Common myeloid progenitor, CD34-positive (primary cell): ENCODE measurements around the gene ADCY5.

Experiments used
- CTCF ChIA-PET: fragments of 350-600 bp; sonication (Branson Sonifier 250); formaldehyde crosslinking; loops from one replicate; lab custom pipeline; 2021; ENCODE audit warnings: antibody characterized with exemption; lab: Charles Lee
- POLR2A ChIA-PET: fragments of 350-600 bp; sonication (Branson Sonifier 250); formaldehyde crosslinking; loops from one replicate; lab custom pipeline; 2021; ENCODE audit warnings: antibody characterized with exemption; lab: Charles Lee
- DNase-seq, 3 donors: peaks; one replicate each; pipeline versions ENCODE4 v3.0.0 to v3.0.0-alpha.2; 2013
- H3K27ac ChIP-seq, 2 experiments: 1 replicate in 1 of 2; 2 replicates in 1 of 2; pipeline ENCODE4 v1.7.0; 2013; ENCODE audit warnings: inconsistent platforms in 2 of 2, low read length in 2 of 2, mild to moderate bottlenecking in 2 of 2, low read depth in 1 of 2, moderate library complexity in 1 of 2; ENCODE audit not compliant: severe bottlenecking in 2 of 2, insufficient read depth in 1 of 2, poor library complexity in 1 of 2
- H3K27me3 ChIP-seq, 5 experiments: replicated peaks in 2 of 5; 1 replicate in 3 of 5; 2 replicates in 2 of 5; pipeline versions ENCODE4 v1.6.1 to v1.7.0; 2013; ENCODE audit warnings: low read length in 4 of 5, mild to moderate bottlenecking in 2 of 5, moderate library complexity in 2 of 5, inconsistent platforms in 1 of 5; ENCODE audit not compliant: insufficient read depth in 5 of 5, control insufficient read depth in 4 of 5
- H3K36me3 ChIP-seq, 4 experiments: 1 replicate in 2 of 4; 2 replicates in 2 of 4; pipeline versions ENCODE4 v1.6.1 to v1.7.0; 2013; ENCODE audit warnings: low read length in 3 of 4, control low read depth in 1 of 4, mild to moderate bottlenecking in 1 of 4; ENCODE audit not compliant: control insufficient read depth in 4 of 4, insufficient read depth in 4 of 4
- H3K4me1 ChIP-seq, 4 experiments: 1 replicate in 3 of 4; 2 replicates in 1 of 4; pipeline versions ENCODE4 v1.6.1 to v1.7.1; 2013; ENCODE audit warnings: low read length in 3 of 4, mild to moderate bottlenecking in 3 of 4, control low read depth in 1 of 4, inconsistent platforms in 1 of 4, moderate library complexity in 1 of 4; ENCODE audit not compliant: control insufficient read depth in 4 of 4, insufficient read depth in 4 of 4; ENCODE audit errors: control extremely low read depth in 1 of 4
- H3K4me3 ChIP-seq, 7 experiments: 1 replicate in 4 of 7; 2 replicates in 3 of 7; pipeline versions ENCODE4 v1.5.1 to v1.7.0; 2013; ENCODE audit warnings: mild to moderate bottlenecking in 7 of 7, low read length in 6 of 7, moderate library complexity in 6 of 7, inconsistent platforms in 2 of 7, low read depth in 2 of 7, control low read depth in 1 of 7; ENCODE audit not compliant: insufficient read depth in 4 of 7, control insufficient read depth in 1 of 7; ENCODE audit errors: extremely low read depth in 1 of 7
- H3K9me3 ChIP-seq, 5 experiments: 1 replicate in 4 of 5; 2 replicates in 1 of 5; pipeline versions ENCODE4 v1.6.1 to v1.7.1; 2013; ENCODE audit warnings: low read length in 4 of 5, mild to moderate bottlenecking in 2 of 5, inconsistent platforms in 1 of 5, low read depth in 1 of 5, moderate library complexity in 1 of 5; ENCODE audit not compliant: control insufficient read depth in 4 of 5, insufficient read depth in 2 of 5; ENCODE audit errors: control extremely low read depth in 1 of 5
- WGBS: methylation state at CpG from one replicate; pipeline ENCODE4 v1.1.5; 2013; ENCODE audit not compliant: insufficient coverage; 5-methylcytosine and 5-hydroxymethylcytosine counted together

ADCY5 gene

GRCh38 chr3:123261666-123262065 lies 187.2 kb downstream of the ADCY5 start:
- ChIA-PET POLR2A (interaction anchor here (0.6 kb wide), 1 partner anchor 829 kb away, joined by 5 read pairs; no protein-coding TSS in a partner anchor), CTCF (no interaction called here)

GRCh38 chr3:123258811-123259420 lies 190.0 kb downstream of the ADCY5 start:
- ChIA-PET CTCF (interaction anchor here (0.7 kb wide), 1 partner anchor 229 kb away, joined by 3 read pairs; no protein-coding TSS in a partner anchor), POLR2A (no interaction called here)
- Histone ChIP-seq H3K36me3 (peaks cover 0 to 3% (median under 1%) of the 10 kb centered on the region in 4 experiments), H3K27me3 (no peaks in the 10 kb centered on the region), H3K4me1 (no peaks in the 10 kb centered on the region), H3K9me3 (no peaks in the 10 kb centered on the region), H3K27ac (no peak overlapping the region), H3K4me3 (no peak overlapping the region)
- DNase-seq, result peak; percentile 71 to 83 (median 82)
- WGBS, result 100% methylated on average over 1 of the region's 3 CpGs

More at GRCh38 chr3:123261666-123262065, 187.2 kb downstream of the ADCY5 start:
- DNase-seq, result no peak
- Histone ChIP-seq H3K27me3 (no peaks in the 10 kb centered on the region), H3K9me3 (peaks cover 0 to 7% (median 0%) of the 10 kb centered on the region in 5 experiments), H3K4me1 (no peaks in the 10 kb centered on the region), H3K36me3 (peaks cover 0 to 16% (median 5%) of the 10 kb centered on the region in 4 experiments), H3K27ac (no peak overlapping the region), H3K4me3 (no peak overlapping the region)
- no CpG with 5 or more reads among the region's 3 CpGs for WGBS

- H3K4me1 ChIP-seq, result no peaks in the 10 kb centered on the region
- ChIA-PET POLR2A (no interaction called here), CTCF (no interaction called here)
- H3K27me3 ChIP-seq, result no peaks in the 10 kb centered on the region
- no peak for DNase-seq
- H3K4me3 ChIP-seq, result no peak overlapping the region
- no peak overlapping the region for H3K27ac ChIP-seq
- peaks cover 0 to 2% (median 0%) of the 10 kb centered on the region in 4 experiments for H3K36me3 ChIP-seq
- no peaks in the 10 kb centered on the region for H3K9me3 ChIP-seq
Measured at GRCh38 chr3:123258359-123258758, 190.5 kb downstream of the ADCY5 start.

- no peak overlapping the region for H3K4me3 ChIP-seq
- H3K9me3 ChIP-seq, result no peaks in the 10 kb centered on the region
- no peaks in the 10 kb centered on the region for H3K27me3 ChIP-seq
- ChIA-PET POLR2A (no interaction called here), CTCF (interaction anchor here (0.8 to 1.3 kb wide), 3 partner anchors 304 to 316 kb away, joined by 3 to 4 read pairs (median 3); no protein-coding TSS in a partner anchor)
- H3K27ac ChIP-seq, result no peak overlapping the region
- H3K4me1 ChIP-seq, result no peaks in the 10 kb centered on the region
- peaks cover 0 to 6% (median 4%) of the 10 kb centered on the region in 4 experiments for H3K36me3 ChIP-seq
- whole genome bisulfite sequencing, result 89% methylated on average over 2 of the region's 2 CpGs
- no peak for DNase-seq
Measured at GRCh38 chr3:123256256-123256655, 192.6 kb downstream of the ADCY5 start.

GRCh38 chr3:123246866-123247265 lies 202.0 kb downstream of the ADCY5 start:
- Histone ChIP-seq H3K9me3 (no peaks in the 10 kb centered on the region), H3K27me3 (no peaks in the 10 kb centered on the region), H3K4me1 (no peaks in the 10 kb centered on the region), H3K27ac (no peak overlapping the region), H3K36me3 (peaks cover 8 to 31% (median 16%) of the 10 kb centered on the region in 4 experiments), H3K4me3 (no peak overlapping the region)
- no peak for DNase-seq
- 95% methylated on average over 2 of the region's 3 CpGs for WGBS
- ChIA-PET CTCF (interaction anchor here (1.1 kb wide), 1 partner anchor 20 kb away, joined by 3 read pairs; no protein-coding TSS in a partner anchor), POLR2A (no interaction called here)

GRCh38 chr3:123244128-123244527 lies 204.8 kb downstream of the ADCY5 start:
- Histone ChIP-seq H3K27ac (no peak overlapping the region), H3K27me3 (no peaks in the 10 kb centered on the region), H3K4me3 (no peak overlapping the region), H3K9me3 (peaks cover 0 to 6% (median 0%) of the 10 kb centered on the region in 5 experiments), H3K36me3 (peaks cover 9 to 41% (median 22%) of the 10 kb centered on the region in 4 experiments), H3K4me1 (no peaks in the 10 kb centered on the region)
- no CpG with 5 or more reads among the region's 4 CpGs for WGBS
- DNase-seq, result peak in 1 of 3 donors; percentile 21
- ChIA-PET CTCF (interaction anchor here (0.5 kb wide), 1 partner anchor 663 kb away, joined by 3 read pairs; no protein-coding TSS in a partner anchor), POLR2A (interaction anchor here (0.8 kb wide), 1 partner anchor 111 kb away, joined by 3 read pairs; no protein-coding TSS in a partner anchor)

- Histone ChIP-seq H3K27me3 (no peaks in the 10 kb centered on the region), H3K9me3 (peaks cover 0 to 6% (median 0%) of the 10 kb centered on the region in 5 experiments), H3K36me3 (peaks cover 7 to 29% (median 13%) of the 10 kb centered on the region in 4 experiments), H3K4me3 (no peak overlapping the region), H3K4me1 (no peaks in the 10 kb centered on the region), H3K27ac (no peak overlapping the region)
- ChIA-PET POLR2A (no interaction called here), CTCF (no interaction called here)
- no CpG with 5 or more reads among the region's 1 CpG for WGBS
- DNase-seq, result no peak
Measured at GRCh38 chr3:123239756-123240155, 209.1 kb downstream of the ADCY5 start.
